ENCODE measurements around the gene MEF2C. TPM values are rescaled to one million over a fixed set of nuclear protein-coding genes. Genes with fewer than 3 reads are reported as not detected.
A peak's percentile ranks its signal among the peaks of the same experiment; 100 is the strongest.

MEF2C gene
- total RNA-seq, 1 donor from 2014 or later = 20.5 TPM

DNA sequence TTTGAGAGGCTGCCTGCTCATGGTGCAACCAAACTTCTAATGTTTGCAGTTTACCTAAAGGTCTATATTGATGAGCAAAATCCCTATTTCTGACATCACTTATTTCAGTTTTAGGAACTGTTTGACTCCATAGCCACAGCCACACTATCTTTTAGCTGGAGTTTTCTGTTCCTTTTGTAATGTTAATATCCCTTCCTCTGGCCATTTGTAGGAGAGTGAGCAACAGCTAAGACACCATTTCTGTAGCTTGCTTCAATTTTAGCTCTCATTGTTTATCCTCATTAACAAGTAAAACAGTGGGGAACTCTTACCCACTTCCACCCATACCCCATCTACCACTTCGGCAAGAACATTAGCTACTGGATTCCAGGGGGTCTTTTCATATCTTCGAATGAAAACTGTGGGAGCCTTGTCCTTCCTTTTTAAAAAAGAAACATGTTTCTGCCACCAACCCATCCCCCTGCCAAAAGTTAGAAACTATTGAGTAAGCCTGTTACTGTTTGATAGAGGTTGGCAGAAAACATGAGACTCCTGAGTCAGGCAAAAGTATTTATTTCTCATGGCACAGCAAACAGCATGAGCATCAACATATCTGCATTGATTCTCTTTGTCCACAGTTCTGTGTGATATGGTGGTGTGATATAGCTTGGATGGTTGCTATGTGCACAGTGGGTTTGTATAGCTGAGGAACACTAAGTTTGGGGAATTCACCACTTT is 174.1 kb downstream of the MEF2C start:
- Mint-ChIP-seq H3K27me3 (ENCODE audit: low read depth, unreplicated experiment) (no peaks in the 10 kb centered on the region), H3K36me3 (ENCODE audit: low read depth, unreplicated experiment) (no peaks in the 10 kb centered on the region), H3K4me1 (ENCODE audit: low read depth, unreplicated experiment) (peaks cover 12% of the 10 kb centered on the region), H3K4me3 (ENCODE audit: unreplicated experiment) (no peak overlapping the region), H3K9me3 (ENCODE audit: unreplicated experiment) (no peaks in the 10 kb centered on the region), H3K27ac (ENCODE audit: unreplicated experiment) (no peak overlapping the region)
- H3K9me3 ChIP-seq (ENCODE audit: insufficient read depth, low read depth, low read length) = no peaks in the 10 kb centered on the region
- no peak overlapping the region for H2AFZ ChIP-seq (ENCODE audit: low read depth, low read length)
- no peak overlapping the region for H3K4me2 ChIP-seq (ENCODE audit: low read length)
- H3K27me3 ChIP-seq (ENCODE audit: insufficient read depth, low read length) = no peaks in the 10 kb centered on the region
- H3K79me2 ChIP-seq (ENCODE audit: insufficient read depth, low read length) = no peaks in the 10 kb centered on the region
- DNase-seq (ENCODE audit: low read depth) = no peak
- H3K36me3 ChIP-seq (ENCODE audit: insufficient read depth, low read length) = no peaks in the 10 kb centered on the region
- no peaks in the 10 kb centered on the region for H4K20me1 ChIP-seq (ENCODE audit: insufficient read depth, low read length)
- no peak for TF ChIP-seq EZH2 (IDR thresholded peaks at IDR 0.05; ENCODE audit: insufficient read depth, low read length)
- TF ChIP-seq, protein P1, sequence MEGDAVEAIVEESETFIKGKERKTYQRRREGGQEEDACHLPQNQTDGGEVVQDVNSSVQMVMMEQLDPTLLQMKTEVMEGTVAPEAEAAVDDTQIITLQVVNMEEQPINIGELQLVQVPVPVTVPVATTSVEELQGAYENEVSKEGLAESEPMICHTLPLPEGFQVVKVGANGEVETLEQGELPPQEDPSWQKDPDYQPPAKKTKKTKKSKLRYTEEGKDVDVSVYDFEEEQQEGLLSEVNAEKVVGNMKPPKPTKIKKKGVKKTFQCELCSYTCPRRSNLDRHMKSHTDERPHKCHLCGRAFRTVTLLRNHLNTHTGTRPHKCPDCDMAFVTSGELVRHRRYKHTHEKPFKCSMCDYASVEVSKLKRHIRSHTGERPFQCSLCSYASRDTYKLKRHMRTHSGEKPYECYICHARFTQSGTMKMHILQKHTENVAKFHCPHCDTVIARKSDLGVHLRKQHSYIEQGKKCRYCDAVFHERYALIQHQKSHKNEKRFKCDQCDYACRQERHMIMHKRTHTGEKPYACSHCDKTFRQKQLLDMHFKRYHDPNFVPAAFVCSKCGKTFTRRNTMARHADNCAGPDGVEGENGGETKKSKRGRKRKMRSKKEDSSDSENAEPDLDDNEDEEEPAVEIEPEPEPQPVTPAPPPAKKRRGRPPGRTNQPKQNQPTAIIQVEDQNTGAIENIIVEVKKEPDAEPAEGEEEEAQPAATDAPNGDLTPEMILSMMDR (IDR thresholded peaks at IDR 0.05; ENCODE audit: insufficient read depth, low read depth, low read length) = no peak
- H3K4me1 ChIP-seq (ENCODE audit: insufficient read depth, low read length) = peaks cover 8% of the 10 kb centered on the region
- H3K27ac ChIP-seq (ENCODE audit: low read depth, low read length) = no peak overlapping the region
- H3K4me3 ChIP-seq (ENCODE audit: insufficient read depth, low read depth, low read length) = no peak overlapping the region
- H3K9ac ChIP-seq (ENCODE audit: low read length) = no peak overlapping the region
- FAIRE-seq = no peak

GRCh38 chr5:88708021-88708420 is 175.0 kb downstream of the MEF2C start:
- Mint-ChIP-seq H3K36me3 (ENCODE audit: low read depth, unreplicated experiment) (no peaks in the 10 kb centered on the region), H3K4me1 (ENCODE audit: low read depth, unreplicated experiment) (peaks cover 12% of the 10 kb centered on the region), H3K9me3 (ENCODE audit: unreplicated experiment) (no peaks in the 10 kb centered on the region), H3K27me3 (ENCODE audit: low read depth, unreplicated experiment) (no peaks in the 10 kb centered on the region), H3K4me3 (ENCODE audit: unreplicated experiment) (no peak overlapping the region), H3K27ac (ENCODE audit: unreplicated experiment) (no peak overlapping the region)
- H3K79me2 ChIP-seq (ENCODE audit: insufficient read depth, low read length) = no peaks in the 10 kb centered on the region
- no peak overlapping the region for H3K4me3 ChIP-seq (ENCODE audit: insufficient read depth, low read depth, low read length)
- DNase-seq (ENCODE audit: low read depth) (no peak), FAIRE-seq (no peak)
- H4K20me1 ChIP-seq (ENCODE audit: insufficient read depth, low read length) = no peaks in the 10 kb centered on the region
- H3K27ac ChIP-seq (ENCODE audit: low read depth, low read length) = peak overlapping the region; percentile 13
- H2AFZ ChIP-seq (ENCODE audit: low read depth, low read length) = no peak overlapping the region
- H3K9me3 ChIP-seq (ENCODE audit: insufficient read depth, low read depth, low read length) = no peaks in the 10 kb centered on the region
- H3K9ac ChIP-seq (ENCODE audit: low read length) = no peak overlapping the region
- peaks cover 8% of the 10 kb centered on the region for H3K4me1 ChIP-seq (ENCODE audit: insufficient read depth, low read length)
- H3K36me3 ChIP-seq (ENCODE audit: insufficient read depth, low read length) = no peaks in the 10 kb centered on the region
- peak overlapping the region; percentile 50 for H3K4me2 ChIP-seq (ENCODE audit: low read length)
- no peaks in the 10 kb centered on the region for H3K27me3 ChIP-seq (ENCODE audit: insufficient read depth, low read length)
- TF ChIP-seq, protein P1 (IDR thresholded peaks at IDR 0.05; ENCODE audit: insufficient read depth, low read depth, low read length) = no peak
- TF ChIP-seq EZH2 (IDR thresholded peaks at IDR 0.05; ENCODE audit: insufficient read depth, low read length) = no peak
